Pancreas (tissue), 10 donors: ENCODE measurements around the gene CDH26. TPM values are rescaled to one million over a fixed set of nuclear protein-coding genes. Genes with fewer than 3 reads are reported as not detected.

Experiments
- ATAC-seq, 4 donors: fragments of 200-7000 bp; cut with Tn5 transposase; one replicate each; pipeline versions ENCODE4 v1.8.0 to v1.9.1; 2020; ENCODE audit warnings: mild to moderate bottlenecking in 4 of 4, moderate library complexity in 4 of 4
- DNase-seq, 6 donors: peaks; one replicate each; pipeline ENCODE4 v3.0.0-alpha.2; 2020
- FAIRE-seq: peaks from 2 replicates; lab custom pipeline; 2012; peaks lifted over from hg19 to GRCh38; lab: Jason Lieb, UNC
- H3K27ac ChIP-seq, 4 donors: fragments of 200-600 bp; sonication (generic); 1 replicate in 3 of 4; 2 replicates in 1 of 4; pipeline versions ENCODE4 v1.5.0 to v1.8.0; 2020
- H3K27me3 ChIP-seq, 4 donors: fragments of 200-600 bp; one replicate each; pipeline ENCODE4 v1.8.0; 2021
- H3K36me3 ChIP-seq, 3 donors: fragments of 200-600 bp; sonication (generic) in 1 of 3; one replicate each; pipeline versions ENCODE4 v1.5.0 to v1.8.0; 2020 to 2021
- H3K4me1 ChIP-seq, 3 donors: fragments of 200-600 bp; one replicate each; pipeline ENCODE4 v1.8.0; 2021
- H3K4me3 ChIP-seq, 4 donors: fragments of 200-600 bp; sonication (generic) in 2 of 4; one replicate each; pipeline versions ENCODE4 v1.5.0 to v1.8.0; 2020 to 2021
- H3K9me3 ChIP-seq, 4 donors: fragments of 200-600 bp; one replicate each; pipeline ENCODE4 v1.8.0; 2021
- CTCF ChIP-seq, 4 donors: fragments of 200-600 bp; sonication (generic) in 3 of 4; IDR thresholded peaks; one replicate each; pipeline versions ENCODE4 v1.5.0 to v1.8.0; 2021; ENCODE audit warnings: antibody characterized with exemption in 4 of 4
- WGBS, 2 donors: extraction: QIAGEN DNeasy Blood & Tissue Kit; methylation state at CpG; one replicate each; pipeline ENCODE4 v1.1.7; 2013; 5-methylcytosine and 5-hydroxymethylcytosine counted together
- intact Hi-C, 3 donors: fragments of 100-400 bp; cut with DNase I; formaldehyde crosslinking; loops; one replicate each; pipeline versions ENCODE4 v1.11.1 to v1.14.2; 2022
- polyA plus RNA-seq, 2 donors: library from polyadenylated mRNA; stranded (reverse); fragments of 200-250 nt; gene quantifications; one replicate each; pipeline ENCODE4 v1.2.3, GENCODE V29; 2013
- total RNA-seq, 6 donors: library from RNA; stranded (reverse); fragmentation: NEBNext Ultra II Directional in 4 of 6; extraction: Animal tissue kit (Norgen Biotek cat#: 25700) in 4 of 6; gene quantifications; one replicate each; pipeline versions ENCODE4 v1.2.1 to v1.2.4, GENCODE V29; 2021 to 2023
- donor health status: healthy with polysubstance abuse.
- donor health status: DM: no; HTN: no; CAD: no; lungs with moderate emphysema.
- donor health status: DM: no; HTN: no; CAD: no.
- donor health status: control.
- donor health status: control.
- donor health status: Bipolar disorder and iron deficiency.
- donor health status: DM: yes; HTN: yes; CAD: no.
- donor health status: DM: no; HTN: no; CAD: no.
- donor health status: DM: no; HTN: no; CAD: no.
- donor health status: DM: yes; HTN: yes; CAD: no.

Gene CDH26
- total and polyA plus RNA-seq, 8 donors: 0.13 to 1.1 (median 0.48) TPM

GRCh38 chr20:60060006-60060557 is 101.9 kb downstream of the CDH26 start:
- no peak for TF ChIP-seq CTCF (IDR thresholded peaks at IDR 0.05)
- ATAC-seq (no peak), DNase-seq (no peak), FAIRE-seq (no peak)
- intact Hi-C loops: no loop called here
- Histone ChIP-seq H3K27me3 (no peaks in the 10 kb centered on the region), H3K9me3 (no peaks in the 10 kb centered on the region), H3K27ac (no peak overlapping the region), H3K4me3 (no peak overlapping the region), H3K4me1 (no peaks in the 10 kb centered on the region), H3K36me3 (no peaks in the 10 kb centered on the region)
- 84 to 89% methylated on average over 13 of the region's 13 CpGs for WGBS, 2 donors

GRCh38 chr20:60060593-60060992 is 102.4 kb downstream of the CDH26 start:
- Histone ChIP-seq H3K4me3 (no peak overlapping the region), H3K36me3 (no peaks in the 10 kb centered on the region), H3K4me1 (no peaks in the 10 kb centered on the region), H3K9me3 (no peaks in the 10 kb centered on the region), H3K27ac (no peak overlapping the region), H3K27me3 (no peaks in the 10 kb centered on the region)
- 87 to 92% methylated on average over 4 of the region's 4 CpGs for WGBS, 2 donors
- DNase-seq: no peak
- no peak for ATAC-seq
- intact Hi-C loops: no loop called here
- no peak for FAIRE-seq
- TF ChIP-seq CTCF (IDR thresholded peaks at IDR 0.05): no peak

GRCh38 chr20:60062431-60063047 is 104.3 kb downstream of the CDH26 start:
- no peak for DNase-seq
- 53 to 67% methylated on average over 22 of the region's 22 CpGs for WGBS, 2 donors

GRCh38 chr20:60063048-60063451 is 104.8 kb downstream of the CDH26 start:
- no peaks in the 10 kb centered on the region for H3K36me3 ChIP-seq
- FAIRE-seq (no peak), ATAC-seq (peak in 1 of 4 donors; percentile 57), DNase-seq (no peak)
- intact Hi-C loops: no loop called here
- TF ChIP-seq CTCF (IDR thresholded peaks at IDR 0.05): no peak
- H3K4me1 ChIP-seq: no peaks in the 10 kb centered on the region
- H3K27ac ChIP-seq: no peak overlapping the region
- no peaks in the 10 kb centered on the region for H3K9me3 ChIP-seq
- H3K4me3 ChIP-seq: no peak overlapping the region
- no peaks in the 10 kb centered on the region for H3K27me3 ChIP-seq
- 71 to 84% methylated on average over 4 of the region's 4 CpGs for WGBS, 2 donors

More at GRCh38 chr20:60062431-60063047, 104.3 kb downstream of the CDH26 start:
- H3K4me3 ChIP-seq: no peak overlapping the region
- H3K27ac ChIP-seq: no peak overlapping the region
- H3K27me3 ChIP-seq: no peaks in the 10 kb centered on the region
- no peak for ATAC-seq
- no peaks in the 10 kb centered on the region for H3K9me3 ChIP-seq
- H3K36me3 ChIP-seq: no peaks in the 10 kb centered on the region
- no peak for TF ChIP-seq CTCF (IDR thresholded peaks at IDR 0.05)
- intact Hi-C loops: no loop called here
- H3K4me1 ChIP-seq: no peaks in the 10 kb centered on the region
- no peak for FAIRE-seq

GRCh38 chr20:60063739-60064380 is 105.6 kb downstream of the CDH26 start:
- ATAC-seq (no peak), FAIRE-seq (no peak), DNase-seq (no peak)
- no peaks in the 10 kb centered on the region for H3K4me1 ChIP-seq
- no peak for TF ChIP-seq CTCF (IDR thresholded peaks at IDR 0.05)
- no peak overlapping the region for H3K27ac ChIP-seq
- no peaks in the 10 kb centered on the region for H3K9me3 ChIP-seq
- H3K4me3 ChIP-seq: no peak overlapping the region
- no peaks in the 10 kb centered on the region for H3K27me3 ChIP-seq
- H3K36me3 ChIP-seq: no peaks in the 10 kb centered on the region
- intact Hi-C loops: no loop called here
- WGBS, 2 donors: 75 to 80% methylated on average over 3 of the region's 3 CpGs
